C4-2B (cell line): ENCODE measurements around the gene FBXL14.

Source experiments
- H3K27ac ChIP-seq: fragments of 450-650 bp; 2 replicates; pipeline ENCODE4 v1.5.1; 2017
- CTCF ChIP-seq: fragments of 450-650 bp; conservative IDR thresholded peaks from 2 replicates; pipeline ENCODE4 v1.5.1; 2017; ENCODE audit warnings: mild to moderate bottlenecking
- ZFX ChIP-seq: fragments of 450-650 bp; IDR thresholded peaks from 2 replicates; pipeline ENCODE4 v1.6.1; 2017

Gene FBXL14

DNA sequence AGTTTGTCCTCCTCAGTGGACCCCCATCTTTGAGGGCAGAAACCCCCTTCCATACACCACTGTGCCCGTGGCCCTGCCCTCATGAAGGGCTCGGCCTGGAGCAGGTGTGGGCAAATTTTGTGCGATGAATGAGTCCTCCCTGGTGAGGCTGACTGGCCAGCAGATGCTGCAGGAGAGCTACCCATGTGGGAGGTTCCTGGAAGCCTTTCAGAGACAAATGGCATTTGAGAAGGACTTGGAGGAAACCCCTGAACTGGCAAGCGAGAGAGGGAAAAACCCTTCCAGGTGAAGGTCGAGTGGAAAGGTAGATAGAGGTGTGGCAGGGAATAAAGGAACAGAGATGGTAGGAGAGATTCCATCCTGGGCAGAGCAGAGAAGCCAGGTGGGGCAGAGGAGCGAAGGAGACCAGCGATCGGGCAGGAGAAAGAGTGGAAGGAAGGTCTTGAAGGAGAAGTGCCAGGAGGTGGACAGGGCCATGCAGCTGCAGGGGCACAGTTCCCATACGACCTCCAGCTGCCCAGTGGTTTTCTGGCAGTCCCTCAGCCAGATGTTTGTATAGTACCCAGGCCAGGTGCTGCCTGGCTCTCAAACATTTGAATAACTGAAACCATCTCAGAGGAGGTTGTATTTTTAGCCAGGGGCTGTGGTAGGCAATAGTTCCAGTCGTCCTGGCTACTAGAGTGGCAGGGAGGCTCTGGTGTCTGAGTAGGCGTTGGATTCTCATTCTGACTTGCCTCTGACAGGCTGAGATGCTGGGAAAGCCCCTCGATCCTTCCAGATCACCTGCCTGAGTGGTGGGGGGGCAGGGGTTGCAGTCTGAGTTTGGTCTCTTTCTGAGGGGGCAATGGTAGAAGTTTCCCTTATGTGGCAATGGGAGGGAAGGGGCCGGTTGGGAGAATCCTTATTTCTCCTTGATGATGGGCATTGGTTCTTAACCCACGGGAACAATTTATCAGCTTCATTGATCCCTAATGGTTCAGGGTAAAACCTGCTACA is 40.1 kb downstream of the FBXL14 start:
- no peak overlapping the region for H3K27ac ChIP-seq

GRCh38 chr12:1553536-1553935 is 40.8 kb downstream of the FBXL14 start:
- no peak overlapping the region for H3K27ac ChIP-seq
- TF ChIP-seq ZFX (no peak), CTCF (no peak)

More for the DNA sequence above, 40.1 kb downstream of the FBXL14 start:
- TF ChIP-seq ZFX (no peak), CTCF (no peak)

DNA sequence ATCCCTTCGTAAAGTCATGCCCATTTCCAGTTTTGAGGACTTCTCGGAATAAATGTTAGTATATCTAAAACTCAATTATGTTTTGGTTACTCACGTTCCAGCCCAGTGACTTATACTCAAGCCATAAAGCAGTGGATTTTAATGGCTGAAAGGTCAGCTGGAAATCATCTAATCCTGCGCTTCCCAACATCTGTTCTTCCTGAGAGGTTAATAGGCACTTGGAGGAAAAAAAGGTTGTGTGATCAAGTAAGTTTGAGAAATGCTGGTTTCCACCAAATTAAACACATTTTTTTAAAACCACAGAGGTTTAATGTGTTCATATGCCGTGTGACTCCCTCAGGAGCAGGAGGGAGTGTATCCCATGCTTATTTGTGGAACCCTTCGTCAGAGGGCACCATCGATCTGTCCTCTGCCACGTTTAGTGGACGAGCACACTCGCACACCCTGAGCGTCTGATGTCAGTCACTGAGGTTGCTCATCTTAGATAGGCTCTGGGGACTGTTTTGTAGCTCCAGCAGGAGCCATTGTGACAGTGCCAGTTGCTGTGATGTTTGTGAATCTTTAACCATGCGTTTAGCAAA is 41.4 kb downstream of the FBXL14 start:
- H3K27ac ChIP-seq: no peak overlapping the region
- TF ChIP-seq CTCF (no peak), ZFX (no peak)

GRCh38 chr12:1552171-1552570 is 42.2 kb downstream of the FBXL14 start:
- TF ChIP-seq ZFX: no peak
- TF ChIP-seq CTCF: no peak
- no peak overlapping the region for H3K27ac ChIP-seq

DNA sequence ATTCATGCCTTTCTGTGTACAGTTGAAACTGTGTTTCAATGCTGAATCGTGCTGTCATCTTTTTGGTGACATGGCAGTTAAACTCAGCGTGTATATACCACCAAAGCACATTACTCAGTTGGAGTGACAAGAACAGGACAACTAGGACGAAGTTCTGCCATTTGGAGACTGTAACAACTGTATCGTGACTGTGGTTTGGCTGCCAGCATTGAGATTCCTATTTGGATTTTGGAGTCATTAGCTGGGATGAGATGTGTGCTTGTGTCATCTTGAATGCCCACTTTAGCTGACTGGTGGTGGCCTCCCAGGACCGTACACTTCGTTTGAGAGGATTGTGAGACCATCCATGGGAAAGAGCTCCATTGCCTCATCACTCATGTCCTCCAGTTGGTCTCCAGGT is 42.9 kb downstream of the FBXL14 start:
- no peak overlapping the region for H3K27ac ChIP-seq
- TF ChIP-seq CTCF (no peak), ZFX (no peak)

DNA sequence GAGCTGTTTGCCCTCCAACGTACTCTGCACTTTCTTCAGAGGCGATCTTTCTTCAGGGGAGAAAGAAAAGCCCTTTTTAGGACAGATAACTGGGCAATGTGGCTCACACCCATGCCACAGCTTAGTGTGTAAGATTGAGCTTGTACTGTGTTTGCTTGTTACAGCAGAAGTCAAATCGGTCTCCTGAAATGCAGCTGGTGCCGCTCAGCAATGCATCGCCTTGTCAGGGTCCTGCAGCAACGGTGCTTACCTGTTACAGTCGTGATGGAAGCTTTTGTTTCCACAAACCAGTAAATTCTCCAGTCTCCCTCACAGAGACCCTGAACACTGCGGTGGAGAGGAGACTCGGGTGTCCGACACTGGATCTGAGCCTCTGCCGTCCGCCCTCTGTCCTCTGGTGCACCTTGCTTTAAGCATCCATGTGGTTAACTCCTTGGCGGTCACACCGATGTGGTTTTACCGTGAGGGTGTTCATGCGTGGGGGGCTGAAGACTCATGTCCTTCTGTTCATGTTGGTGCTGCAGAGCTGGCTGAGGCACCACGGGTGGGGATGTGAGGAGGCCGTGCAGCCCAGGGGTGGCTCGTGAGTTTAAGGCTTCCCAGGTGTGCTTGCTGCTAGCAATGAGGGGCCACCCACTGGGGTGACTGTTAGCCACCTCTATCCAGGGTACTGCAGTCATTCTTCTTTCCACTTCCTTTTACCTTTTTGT is 47.3 kb downstream of the FBXL14 start:
- TF ChIP-seq ZFX (no peak), CTCF (no peak)
- no peak overlapping the region for H3K27ac ChIP-seq
